Fibroblast of upper back skin (primary cell): Measurements from ENCODE around the gene ZNF281.
"Not testable (repeated sequence)": the region's sequence is repeated elsewhere in the genome, so short reads cannot be mapped to it uniquely, and the experiment has no call there.

Experiments
- DNase-seq: peaks from one replicate; pipeline ENCODE4 v3.0.0-alpha.2; 2013

Gene ZNF281, protein sequence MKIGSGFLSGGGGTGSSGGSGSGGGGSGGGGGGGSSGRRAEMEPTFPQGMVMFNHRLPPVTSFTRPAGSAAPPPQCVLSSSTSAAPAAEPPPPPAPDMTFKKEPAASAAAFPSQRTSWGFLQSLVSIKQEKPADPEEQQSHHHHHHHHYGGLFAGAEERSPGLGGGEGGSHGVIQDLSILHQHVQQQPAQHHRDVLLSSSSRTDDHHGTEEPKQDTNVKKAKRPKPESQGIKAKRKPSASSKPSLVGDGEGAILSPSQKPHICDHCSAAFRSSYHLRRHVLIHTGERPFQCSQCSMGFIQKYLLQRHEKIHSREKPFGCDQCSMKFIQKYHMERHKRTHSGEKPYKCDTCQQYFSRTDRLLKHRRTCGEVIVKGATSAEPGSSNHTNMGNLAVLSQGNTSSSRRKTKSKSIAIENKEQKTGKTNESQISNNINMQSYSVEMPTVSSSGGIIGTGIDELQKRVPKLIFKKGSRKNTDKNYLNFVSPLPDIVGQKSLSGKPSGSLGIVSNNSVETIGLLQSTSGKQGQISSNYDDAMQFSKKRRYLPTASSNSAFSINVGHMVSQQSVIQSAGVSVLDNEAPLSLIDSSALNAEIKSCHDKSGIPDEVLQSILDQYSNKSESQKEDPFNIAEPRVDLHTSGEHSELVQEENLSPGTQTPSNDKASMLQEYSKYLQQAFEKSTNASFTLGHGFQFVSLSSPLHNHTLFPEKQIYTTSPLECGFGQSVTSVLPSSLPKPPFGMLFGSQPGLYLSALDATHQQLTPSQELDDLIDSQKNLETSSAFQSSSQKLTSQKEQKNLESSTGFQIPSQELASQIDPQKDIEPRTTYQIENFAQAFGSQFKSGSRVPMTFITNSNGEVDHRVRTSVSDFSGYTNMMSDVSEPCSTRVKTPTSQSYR

DNA sequence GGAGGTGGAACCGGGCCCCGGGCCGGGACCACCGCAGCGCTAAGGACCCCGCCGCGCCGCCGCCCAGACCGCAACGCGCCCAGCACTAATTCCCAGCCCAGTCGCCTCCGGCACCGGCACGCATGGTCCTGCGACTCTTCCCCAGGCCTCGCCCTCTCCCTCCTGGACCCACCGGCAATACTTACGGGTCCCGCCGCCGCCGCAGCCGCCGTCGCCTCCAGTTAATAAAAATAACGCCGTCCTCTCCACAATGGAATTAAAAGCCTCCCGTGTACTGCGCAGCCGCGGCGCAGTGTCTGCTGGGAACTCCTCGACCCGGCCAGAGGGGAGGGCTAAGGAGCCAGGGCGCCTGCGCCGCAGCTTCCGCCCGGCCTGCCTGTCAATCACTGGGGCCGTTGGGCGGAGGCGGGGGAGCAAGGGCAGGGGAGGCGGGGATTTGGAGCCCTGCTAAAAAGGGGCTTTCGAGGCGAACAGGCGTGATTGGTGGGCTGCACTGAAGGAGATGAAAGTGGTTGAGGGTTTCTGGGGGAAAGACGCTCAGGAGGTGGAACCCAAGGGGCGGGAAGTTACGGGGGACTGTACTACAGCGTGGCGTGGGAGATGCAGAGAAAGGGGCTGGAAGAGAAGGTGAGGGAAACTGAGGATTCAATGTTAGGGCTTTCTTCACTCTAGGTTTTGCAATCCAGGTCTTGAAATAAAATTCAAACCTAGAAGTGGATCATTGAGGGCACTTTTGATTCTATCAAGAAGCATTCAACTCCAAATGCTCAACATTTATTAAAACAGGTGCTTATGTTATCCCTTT, at the start of gene ZNF281:
TSS of gene ZNF281 (minus strand) at position 276 of the 805 bp plus-strand sequence. CDS start 331 bp downstream, outside the sequence.
- peak; percentile 94 for DNase-seq

DNA sequence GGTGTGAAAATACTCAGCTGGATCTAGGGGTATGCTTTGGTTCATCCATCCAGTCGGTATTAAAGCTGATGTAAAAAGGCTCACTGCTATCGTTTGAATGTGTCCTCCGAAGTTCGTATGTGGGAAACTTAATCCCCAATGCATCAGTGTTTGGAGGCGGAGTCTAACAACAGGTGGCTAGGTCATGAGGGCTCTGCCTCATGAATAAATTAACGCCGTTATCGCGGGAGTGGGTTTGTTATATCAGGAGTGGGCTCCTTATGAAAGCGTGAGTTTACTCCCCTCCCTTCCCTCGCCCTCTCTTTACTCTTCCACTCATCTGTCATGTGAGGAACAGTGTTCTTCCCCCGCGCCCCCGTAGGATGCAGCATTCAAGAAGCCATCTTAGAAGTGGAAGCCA, 48.9 kb upstream of the ZNF281 start:
- DNase-seq, result no peak

DNA sequence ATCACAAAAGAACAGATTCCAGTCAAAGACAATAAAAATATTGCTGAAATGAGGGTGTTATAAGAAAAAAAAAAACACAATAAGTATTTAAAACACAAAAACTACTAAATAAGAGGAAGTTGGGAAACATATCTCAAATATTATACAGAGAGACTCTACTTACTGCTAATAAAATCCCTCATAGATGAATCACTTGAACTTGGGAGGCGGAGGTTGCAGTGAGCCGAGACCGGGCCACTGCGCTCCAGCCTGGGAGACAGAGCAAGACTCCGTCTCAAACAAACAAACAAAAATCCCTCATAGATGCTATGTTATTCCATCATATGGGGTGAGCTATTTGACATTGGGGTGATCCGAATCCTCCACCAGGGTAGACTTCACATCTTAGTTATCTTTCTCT, 48.0 kb upstream of the ZNF281 start:
- no peak for DNase-seq

DNA sequence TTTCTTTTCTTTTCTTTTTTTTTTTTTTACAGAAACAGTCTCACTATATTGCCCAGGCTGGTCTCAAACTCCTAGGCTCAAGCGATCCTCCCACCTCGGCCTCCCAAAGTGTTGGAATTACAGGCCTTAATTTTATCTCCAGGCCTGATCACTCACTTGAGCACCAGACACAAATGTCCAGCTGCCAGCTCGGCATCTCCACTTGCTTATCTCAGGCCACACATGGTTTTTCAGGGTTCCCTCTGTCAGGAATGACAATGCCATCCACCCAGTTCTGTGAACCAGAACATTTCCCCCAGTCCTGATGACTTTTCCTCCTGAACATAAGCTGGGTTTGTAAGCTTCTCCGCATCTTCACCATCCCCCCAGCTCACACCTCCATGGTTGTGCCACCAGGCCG, 44.6 kb upstream of the ZNF281 start:
- no peak for DNase-seq

DNA sequence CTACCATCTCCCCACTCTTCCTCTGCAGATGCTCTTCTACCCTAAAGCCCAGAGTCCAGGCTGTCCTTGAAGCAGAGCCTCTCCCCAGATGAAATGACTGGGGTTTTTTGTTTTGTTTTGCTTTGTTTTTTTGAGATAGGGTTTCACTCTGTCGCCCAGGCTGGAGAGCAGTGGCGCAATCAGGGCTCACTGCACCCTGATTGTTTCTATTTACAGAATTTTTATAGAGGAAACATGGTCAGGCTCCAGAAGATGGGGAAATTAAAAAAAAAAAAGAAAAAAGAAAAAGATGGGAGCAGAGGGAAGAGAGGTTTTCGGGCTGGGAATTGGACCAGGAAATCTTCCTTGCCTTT, 43.7 kb upstream of the ZNF281 start:
- DNase-seq, result no peak

DNA sequence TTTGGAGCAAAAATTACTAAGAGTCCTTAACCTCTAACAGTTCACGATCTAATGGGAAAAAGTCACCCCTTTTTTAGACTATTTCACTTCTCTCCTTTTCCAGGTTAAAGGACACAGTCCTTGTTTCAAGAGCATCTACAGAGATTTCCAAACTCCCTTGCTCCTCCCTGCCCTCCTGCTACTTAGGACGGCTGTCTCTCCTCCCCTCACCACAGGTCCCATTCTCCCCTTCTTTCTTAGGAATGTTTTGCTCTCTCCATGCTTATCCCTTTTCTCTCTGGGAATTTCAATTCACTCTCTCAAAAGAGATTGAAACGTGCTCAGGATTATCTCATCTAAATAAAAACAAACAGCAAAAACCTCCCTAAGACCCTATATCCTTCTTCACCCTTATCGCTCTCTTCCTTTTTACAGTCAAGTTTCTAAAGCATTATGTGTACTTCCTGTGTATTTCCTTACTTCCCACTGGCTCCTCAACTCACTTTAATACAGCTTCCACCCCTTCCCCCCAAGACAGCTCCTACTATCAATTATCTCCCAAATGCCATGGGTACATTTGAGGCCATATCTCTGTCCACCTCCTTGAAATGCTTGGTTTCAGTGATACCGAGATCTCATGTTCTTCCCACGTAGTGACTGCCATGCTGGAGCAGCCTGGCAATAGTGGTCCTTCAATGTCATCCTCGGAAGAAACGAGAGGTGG, 43.2 kb upstream of the ZNF281 start:
- no peak for DNase-seq

DNA sequence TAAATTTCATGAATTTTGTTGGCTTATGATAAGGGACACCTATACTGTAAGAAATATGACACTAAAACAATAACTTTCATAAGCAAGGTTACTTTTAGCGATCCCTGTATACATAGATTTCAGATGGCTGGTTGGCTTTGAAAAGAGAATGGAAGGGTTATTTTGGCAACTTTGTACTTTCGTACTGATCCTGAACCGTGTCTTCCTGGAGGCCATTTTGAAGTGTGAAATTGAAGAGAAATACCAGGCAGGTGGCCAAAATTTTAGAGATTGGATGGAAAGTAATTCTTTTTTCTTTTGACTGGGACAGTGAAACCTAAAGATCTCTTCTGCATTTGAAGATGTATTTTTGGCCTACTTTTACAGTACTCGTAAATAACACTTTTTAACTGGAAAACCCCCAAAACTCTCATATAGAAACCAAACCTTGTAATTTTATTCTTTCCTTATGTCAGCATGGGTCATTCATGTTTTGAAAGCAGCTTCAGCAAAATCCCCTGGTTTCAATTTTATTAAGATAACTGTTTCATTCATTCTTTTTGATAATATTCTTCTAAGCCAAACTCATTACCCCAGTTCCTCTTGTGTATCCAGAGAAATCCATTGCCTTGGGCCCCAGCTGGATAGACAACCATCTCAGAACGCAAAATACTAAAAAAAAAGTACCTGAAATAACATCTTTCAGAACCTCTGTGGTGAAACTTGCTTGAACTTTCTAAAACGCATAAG, 38.4 kb upstream of the ZNF281 start:
- DNase-seq, result no peak

DNA sequence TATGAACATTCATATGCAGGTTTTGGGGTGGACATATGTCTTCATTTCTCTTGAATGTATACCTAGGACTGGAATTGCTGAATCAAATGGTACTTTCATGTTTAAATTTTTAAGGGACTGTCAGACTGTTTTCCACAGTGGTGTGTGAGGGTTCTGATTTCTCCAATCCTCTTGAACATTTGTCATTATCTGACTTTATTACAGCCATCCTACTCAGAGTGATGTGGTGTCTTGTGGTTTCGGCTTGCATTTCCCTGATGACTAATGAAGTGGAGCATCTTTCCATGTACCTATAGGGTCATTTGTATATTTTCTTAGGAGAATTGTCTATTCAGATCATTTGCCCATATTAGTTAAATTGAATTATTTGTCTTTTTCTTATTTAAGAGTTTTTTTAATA, 35.4 kb upstream of the ZNF281 start:
- peak; percentile 82 for DNase-seq

DNA sequence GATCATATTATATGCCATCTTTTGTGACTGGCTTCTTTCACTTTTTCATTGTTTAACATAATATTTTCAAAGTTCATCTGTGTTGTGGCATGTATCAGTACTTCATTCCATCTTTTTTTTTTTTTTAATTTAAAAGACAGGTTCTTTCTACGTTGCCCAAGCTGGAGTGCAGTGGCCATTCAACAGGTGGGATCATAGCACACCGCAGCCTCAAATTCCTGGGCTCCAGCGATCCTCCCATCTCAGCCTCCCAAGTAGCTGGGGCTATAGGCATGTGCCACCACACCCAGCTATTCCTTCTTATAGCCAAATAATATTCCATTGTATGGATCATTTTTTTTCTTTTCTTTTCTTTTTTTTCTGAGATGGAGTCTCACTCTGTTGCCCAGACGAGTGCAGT, 34.6 kb upstream of the ZNF281 start:
- DNase-seq, result no peak

DNA sequence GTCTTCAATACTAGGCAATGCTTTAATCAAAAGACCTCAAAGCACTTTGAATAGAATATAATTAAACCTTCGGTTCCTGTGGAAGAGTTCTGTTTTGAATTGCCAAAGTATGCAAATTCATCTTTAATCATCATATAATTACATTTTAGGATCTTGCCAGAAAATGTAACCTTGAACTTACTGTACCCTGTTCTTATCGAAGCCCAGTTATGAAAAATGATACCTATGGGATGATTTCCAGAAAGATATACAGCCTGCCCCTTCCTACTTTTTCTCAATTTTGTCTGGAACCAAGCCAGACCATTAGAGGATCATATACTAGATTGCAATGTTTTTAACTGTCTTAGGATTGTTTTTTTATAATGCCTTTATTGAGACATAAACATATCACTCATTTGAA, 34.0 kb upstream of the ZNF281 start:
- no peak for DNase-seq

DNA sequence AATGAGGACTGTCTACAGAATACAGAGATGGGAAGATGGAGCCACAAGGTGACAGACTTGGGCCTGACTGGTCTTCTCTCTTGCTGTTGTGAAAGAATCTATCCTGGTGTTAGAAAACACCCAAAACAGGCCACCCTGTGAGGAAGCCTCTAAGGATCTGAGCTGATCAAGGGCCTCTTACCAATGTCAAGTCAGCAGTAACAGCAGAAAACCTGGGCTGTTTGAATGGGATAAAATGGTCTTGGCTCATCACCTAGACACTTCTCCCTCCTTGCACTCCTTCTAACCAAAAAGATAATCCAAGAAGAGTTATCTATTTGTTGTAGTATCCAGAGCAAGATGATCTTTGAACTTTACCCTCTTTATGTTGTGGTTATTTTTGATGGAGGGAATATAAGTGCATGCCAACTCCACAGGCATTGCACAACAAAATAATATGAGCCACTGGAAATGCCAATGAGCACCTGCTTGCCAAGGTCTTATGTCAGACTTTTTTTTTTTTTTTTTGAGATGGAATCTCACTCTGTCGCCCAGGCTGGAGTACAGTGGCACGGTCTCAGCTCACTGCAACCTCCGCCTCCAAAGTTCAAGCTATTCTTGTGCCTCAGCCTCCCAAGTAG, 32.8 kb upstream of the ZNF281 start:
- DNase-seq, result no peak

DNA sequence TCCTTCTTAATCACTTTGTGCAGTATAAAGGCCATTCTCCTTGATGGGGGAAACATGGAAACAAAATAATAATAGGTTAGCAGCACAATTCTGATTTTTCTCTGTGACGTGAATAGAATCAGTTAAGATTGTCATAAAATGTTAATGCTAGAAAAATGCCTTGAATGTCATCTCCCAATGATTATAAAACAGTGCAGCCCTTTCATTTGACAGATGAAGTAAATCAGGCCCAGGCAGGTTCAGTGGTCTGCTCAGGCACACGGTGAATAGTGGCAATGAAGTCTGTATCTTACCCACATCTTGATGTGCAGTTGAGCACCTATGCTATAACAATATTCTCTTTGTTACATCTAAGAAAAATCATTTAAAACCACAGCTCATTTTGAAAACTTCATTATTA, 32.2 kb upstream of the ZNF281 start:
- no peak for DNase-seq

DNA sequence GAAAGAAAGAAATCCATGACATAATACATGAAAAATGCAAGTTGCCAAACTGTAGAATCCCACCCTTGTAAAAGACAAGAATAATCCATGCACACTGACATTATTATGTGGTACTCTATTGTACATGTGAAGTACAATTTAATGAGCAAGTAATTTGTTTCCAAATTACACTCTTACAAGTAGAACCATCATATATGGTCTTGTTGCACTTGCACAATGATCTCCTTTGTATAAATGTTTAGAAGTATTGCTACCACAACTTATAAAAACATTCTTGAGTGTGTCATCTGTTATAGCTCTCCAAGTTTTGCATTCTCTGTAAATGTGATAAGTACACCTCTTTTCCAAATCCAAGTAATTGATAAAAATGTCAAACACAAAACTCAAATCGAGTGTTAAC, 29.1 kb upstream of the ZNF281 start:
- peak; percentile 57 for DNase-seq

DNA sequence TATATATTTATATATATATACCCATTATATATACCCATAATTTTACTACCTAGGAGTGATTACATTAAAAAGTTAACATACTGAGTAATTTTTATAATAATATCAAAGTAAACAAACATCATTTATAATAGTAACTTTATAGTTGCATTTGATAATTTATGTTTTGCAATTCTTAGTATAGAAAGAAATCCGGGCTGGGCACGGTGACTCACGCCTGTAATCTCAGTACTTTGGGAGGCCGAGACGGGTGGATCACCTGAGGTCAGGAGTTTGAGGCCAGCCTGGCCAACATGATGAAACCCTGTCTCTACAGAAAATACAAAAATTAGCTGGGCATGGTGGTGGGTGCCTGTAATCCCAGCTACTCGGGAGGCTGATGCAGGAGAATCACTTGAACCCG, 28.6 kb upstream of the ZNF281 start:
- not testable (repeated sequence) for DNase-seq

DNA sequence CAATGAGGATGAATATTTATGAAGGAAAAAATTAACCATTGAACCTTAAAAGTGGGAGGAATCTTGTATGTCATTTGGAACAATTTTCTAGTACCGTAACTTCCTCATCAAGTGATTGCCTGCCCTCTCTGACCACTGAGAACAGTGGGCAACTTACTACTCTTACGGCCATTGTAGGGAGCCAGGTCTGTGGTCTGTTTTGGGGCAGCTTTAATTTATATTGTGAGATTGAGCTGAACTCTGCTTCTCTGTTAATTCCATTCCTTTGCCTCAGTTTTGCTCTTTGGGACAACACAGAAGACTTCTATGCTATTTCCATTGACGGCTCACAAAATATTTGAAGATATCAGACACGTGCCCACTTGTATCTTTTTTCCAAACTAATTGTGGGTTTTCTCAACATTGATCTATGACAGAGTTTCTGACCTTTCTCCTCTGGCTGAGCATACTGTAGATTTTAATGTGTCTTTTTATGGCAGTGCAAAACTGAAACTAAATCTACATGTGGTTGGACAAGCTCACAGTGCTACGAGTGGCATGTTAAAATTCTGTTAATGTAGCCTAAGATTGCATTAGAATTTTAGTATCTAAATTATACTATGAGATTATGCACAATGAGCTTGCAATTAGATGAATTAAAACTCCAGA, 27.8 kb upstream of the ZNF281 start:
- DNase-seq, result peak; percentile 36

DNA sequence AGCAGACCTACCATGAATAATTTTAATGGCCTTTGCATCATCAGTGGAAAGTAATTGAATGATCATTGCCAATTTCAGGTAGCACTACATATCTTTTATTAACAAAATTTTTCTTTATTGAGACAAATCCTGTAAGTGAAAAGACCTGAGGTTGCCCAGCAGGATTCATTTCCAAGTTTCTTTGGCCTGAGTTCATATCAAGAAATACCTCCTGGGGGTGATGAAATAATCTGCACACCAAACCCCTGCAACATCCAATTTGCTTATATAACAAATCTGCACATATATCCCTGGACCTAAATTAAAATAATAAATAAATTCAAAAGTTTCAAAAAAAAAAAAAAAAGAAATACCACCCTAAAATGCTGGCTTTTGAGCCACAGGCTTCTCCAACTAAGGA, 27.3 kb upstream of the ZNF281 start:
- DNase-seq, result peak; percentile 29

DNA sequence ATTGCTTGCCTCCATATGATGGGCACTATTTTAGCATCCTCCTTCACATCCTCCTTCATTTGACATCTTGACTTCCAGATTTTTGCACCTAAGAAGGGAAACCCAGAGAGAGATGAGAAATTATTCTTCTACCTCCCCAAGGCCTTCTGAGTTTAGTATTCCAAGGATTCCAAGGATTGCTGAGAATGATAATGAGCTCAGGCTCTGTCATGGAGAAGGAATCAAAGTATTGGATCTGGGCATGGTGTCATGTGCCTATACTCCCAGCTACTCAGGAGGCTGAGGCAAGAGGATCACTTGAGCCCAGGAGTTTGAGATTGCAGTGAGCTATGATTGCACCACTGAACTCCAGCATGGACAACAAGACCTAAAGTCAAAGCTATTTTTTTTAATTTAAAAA, 26.6 kb upstream of the ZNF281 start:
- DNase-seq, result peak; percentile 38

DNA sequence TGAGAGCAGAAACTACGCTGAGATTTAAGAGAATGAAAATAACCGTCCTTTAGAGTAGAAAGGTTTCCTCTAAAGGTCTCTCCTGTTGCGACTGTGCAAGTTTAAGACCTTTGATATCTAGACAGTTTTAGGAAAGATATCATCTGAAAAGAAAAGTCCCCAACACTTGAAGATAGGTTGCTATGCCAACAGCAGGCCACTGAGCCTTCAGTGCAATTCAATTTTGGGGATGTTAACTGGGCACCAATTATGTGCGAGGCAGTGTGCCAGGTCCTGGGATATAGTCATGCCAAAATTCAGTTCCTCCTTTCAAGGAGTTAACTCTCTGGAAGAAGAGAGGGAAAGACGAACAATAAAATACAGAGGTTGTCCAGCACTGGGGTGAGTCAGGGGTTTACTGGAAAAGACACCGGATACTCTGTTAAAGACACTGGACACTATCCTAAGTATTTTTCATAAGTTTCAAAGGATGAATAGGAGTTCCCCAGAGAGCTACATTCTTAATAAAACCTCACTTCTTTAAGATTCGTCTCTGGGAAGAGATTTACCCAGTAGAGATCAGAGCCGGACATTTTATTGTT, 25.5 kb upstream of the ZNF281 start:
- DNase-seq, result peak; percentile 61

DNA sequence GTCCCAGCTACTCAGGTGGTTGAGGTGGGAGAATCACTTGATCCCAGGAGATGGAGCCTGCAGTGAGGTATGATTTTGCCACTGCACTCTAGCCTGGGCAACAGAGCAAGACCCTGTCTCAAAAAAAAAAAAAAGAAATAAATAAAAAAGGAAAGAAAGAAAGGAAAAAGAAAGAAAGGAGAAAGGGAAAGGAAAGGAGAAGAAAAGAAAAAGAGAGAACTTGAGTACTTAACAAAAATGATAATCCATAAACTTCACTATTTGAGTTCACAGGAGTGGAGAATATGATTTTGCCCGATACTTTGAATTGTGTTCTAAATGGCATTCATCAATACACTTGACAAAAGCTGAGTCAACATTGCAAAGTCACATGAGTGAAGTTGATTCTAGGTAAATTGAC, 23.8 kb upstream of the ZNF281 start:
- DNase-seq, result no peak

DNA sequence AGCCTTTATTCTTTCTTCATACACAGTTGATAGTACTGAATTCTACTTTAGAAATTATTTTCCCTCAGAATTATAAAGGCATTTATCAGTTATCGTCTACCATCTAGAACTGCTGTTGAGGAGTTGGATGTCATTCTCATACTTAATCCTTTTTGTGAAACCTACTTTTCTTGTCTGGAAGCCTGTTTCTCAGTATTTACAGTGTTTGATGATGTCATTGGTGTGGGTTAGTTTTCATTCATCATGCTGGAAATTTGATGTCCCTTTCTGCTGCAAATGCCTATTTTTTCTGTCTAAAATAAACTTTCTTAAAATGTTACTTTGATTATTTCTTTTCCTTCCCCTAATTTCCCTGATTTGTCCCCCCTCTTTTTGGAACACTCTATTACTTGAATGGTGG, 22.8 kb upstream of the ZNF281 start:
- no peak for DNase-seq
